A549 (cell line): ENCODE measurements around the gene SLC26A1. TPM values are rescaled to one million over a fixed set of nuclear protein-coding genes. Genes with fewer than 3 reads are reported as not detected.

Source experiments
- ATAC-seq, 2 experiments: fragments of 200-7000 bp in 1 of 2; fragments of >200 bp in 1 of 2; cut with Nextera tagmentation in 1 of 2; cut with Tn5 transposase in 1 of 2; 3 replicates each; pipeline versions ENCODE4 v1.8.0 to v1.9.1; 2018 to 2020; ENCODE audit warnings: mild to moderate bottlenecking in 1 of 2, moderate library complexity in 1 of 2
- CTCF ChIA-PET: fragments of 300-600 bp; sonication (Branson Sonifier 250); formaldehyde crosslinking; extraction: SDS; loops from one replicate; lab custom pipeline; 2021; ENCODE audit warnings: antibody characterized with exemption, inconsistent platforms; lab: Yijun Ruan, JAX
- POLR2A ChIA-PET: fragments of 350-600 bp; formaldehyde crosslinking; extraction: SDS; loops from one replicate; lab custom pipeline; 2021; ENCODE audit warnings: antibody characterized with exemption, inconsistent platforms; lab: Yijun Ruan, JAX
- DNase-seq, 2 experiments: peaks; one replicate each; pipeline versions ENCODE4 v3.0.0 to v3.0.0-alpha.2; 2011 to 2016; ENCODE audit warnings: low read depth in 1 of 2, low spot score in 1 of 2
- FAIRE-seq: peaks from 2 replicates; lab custom pipeline; 2011; peaks lifted over from hg19 to GRCh38; lab: Jason Lieb, UNC
- H3K27ac ChIP-seq, 2 experiments: fragments of >200 bp; sonication (Bioruptor Twin); formaldehyde crosslinking; 3 replicates each; pipeline ENCODE4 v1.5.1; 2016 to 2017
- H3K4me1 ChIP-seq: fragments of >200 bp; sonication (Bioruptor Twin); formaldehyde crosslinking; 3 replicates; pipeline ENCODE4 v1.6.1; 2016
- H3K4me2 ChIP-seq: fragments of >200 bp; sonication (Bioruptor Twin); formaldehyde crosslinking; 3 replicates; pipeline ENCODE4 v1.6.1; 2016
- H3K4me3 ChIP-seq: fragments of >200 bp; sonication (Bioruptor Twin); formaldehyde crosslinking; 3 replicates; pipeline ENCODE4 v1.5.1; 2016
- H3K9me3 ChIP-seq: fragments of >200 bp; sonication (Bioruptor Twin); formaldehyde crosslinking; 3 replicates; pipeline ENCODE4 v1.6.1; 2016
- EP300 ChIP-seq, 2 experiments: fragments of >200 bp; sonication (Bioruptor Twin); formaldehyde crosslinking; IDR thresholded peaks; 2 replicates in 1 of 2; 3 replicates in 1 of 2; pipeline ENCODE4 v1.6.1; 2016 to 2017
- HDAC2 ChIP-seq: fragments of 200-600 bp; sonication (generic); IDR thresholded peaks from 2 replicates; pipeline ENCODE4 v1.6.1; 2016
- HES2 ChIP-seq: fragments of >200 bp; sonication (Bioruptor Twin); formaldehyde crosslinking; IDR thresholded peaks from 2 replicates; pipeline ENCODE4 v1.6.1; 2016
- HEYL ChIP-seq: fragments of 250-450 bp; sonication (Bioruptor Pico); IDR thresholded peaks from 2 replicates; pipeline ENCODE4 v1.8.0; 2021; ENCODE audit warnings: mild to moderate bottlenecking, moderate library complexity
- KDM1A ChIP-seq: fragments of 200-600 bp; sonication (generic); IDR thresholded peaks from 2 replicates; pipeline ENCODE4 v1.6.1; 2016; ENCODE audit warnings: low read depth, mild to moderate bottlenecking
- MAFK ChIP-seq: fragments of 450-650 bp; IDR thresholded peaks from 2 replicates; pipeline ENCODE4 v1.6.1; 2014; ENCODE audit not compliant: partially characterized antibody
- MYC ChIP-seq: IDR thresholded peaks from 2 replicates; pipeline ENCODE4 v1.6.1; 2012; ENCODE audit warnings: mild to moderate bottlenecking, inconsistent platforms, low read length, improper control_type of control experiment, borderline replicate concordance
- NFE2L2 ChIP-seq: fragments of 150-350 bp; conservative IDR thresholded peaks from 2 replicates; pipeline ENCODE4 v1.6.1; 2014; ENCODE audit warnings: low read length
- NPAS2 ChIP-seq: fragments of 250-450 bp; sonication (Bioruptor Pico); IDR thresholded peaks from 2 replicates; pipeline ENCODE4 v1.8.0; 2022; ENCODE audit warnings: mild to moderate bottlenecking, moderate library complexity, borderline replicate concordance
- PBX3 ChIP-seq: IDR thresholded peaks from 2 replicates; pipeline ENCODE4 v1.6.1; 2012
- RAD21 ChIP-seq, 2 experiments: fragments of >200 bp in 1 of 2; sonication (Bioruptor Twin) in 1 of 2; formaldehyde crosslinking in 1 of 2; IDR thresholded peaks in 1 of 2; conservative IDR thresholded peaks in 1 of 2; 2 replicates in 1 of 2; 3 replicates in 1 of 2; pipeline ENCODE4 v1.6.1; 2012 to 2018; ENCODE audit warnings: inconsistent platforms in 1 of 2
- RARB ChIP-seq: fragments of 250-450 bp; sonication (Bioruptor Pico); IDR thresholded peaks from 2 replicates; pipeline ENCODE4 v1.8.0; 2021; ENCODE audit warnings: mild to moderate bottlenecking, moderate library complexity
- TFCP2L1 ChIP-seq: fragments of 250-450 bp; sonication (Bioruptor Pico); IDR thresholded peaks from 2 replicates; pipeline ENCODE4 v1.5.0; 2021; ENCODE audit warnings: mild to moderate bottlenecking
- ZNF302 ChIP-seq: fragments of 250-450 bp; sonication (Bioruptor Pico); IDR thresholded peaks from 2 replicates; pipeline ENCODE4 v1.9.0; 2021; ENCODE audit warnings: inconsistent platforms, mild to moderate bottlenecking, moderate library complexity
- WGBS: methylation state at CpG from one replicate; pipeline ENCODE4 v1.1.6; 2017; ENCODE audit errors: missing lambda C conversion rate; 5-methylcytosine and 5-hydroxymethylcytosine counted together
- polyA plus RNA-seq, 4 experiments: library from polyadenylated mRNA; depleted of rRNA in 3 of 4; stranded (reverse); fragments of >200 nt; fragmentation: RNase III in 1 of 4; extraction: RNeasy Plus Mini Kit Qiagen cat#74134 plus additional on column Dnase treatment in 1 of 4; gene quantifications; 2 replicates in 3 of 4; 3 replicates in 1 of 4; pipeline ENCODE4 v1.2.3, GENCODE V29; 2011 to 2017
- TF ChIP-seq, protein P1 (sequence below): fragments of >200 bp; sonication (Bioruptor Twin); formaldehyde crosslinking; IDR thresholded peaks from 3 replicates; pipeline ENCODE4 v1.6.1; 2016
- TF ChIP-seq, protein P2 (sequence below): fragments of 450-650 bp; IDR thresholded peaks from 2 replicates; pipeline ENCODE4 v1.6.1; 2014; ENCODE audit warnings: antibody characterized with exemption
- TF ChIP-seq, protein P3 (sequence below): fragments of >200 bp; sonication (Bioruptor Twin); formaldehyde crosslinking; IDR thresholded peaks from 3 replicates; pipeline ENCODE4 v1.5.1; 2016
- TF ChIP-seq, protein P4 (sequence below): fragments of 150-350 bp; IDR thresholded peaks from 2 replicates; pipeline ENCODE4 v1.6.1; 2014; ENCODE audit warnings: low read depth, mild to moderate bottlenecking, low read length

The SLC26A1 gene
- polyA plus RNA-seq, 2 of the 4 experiments (the other 2 are of a cell fraction) = 0.23 to 0.61 TPM

- TF ChIP-seq EP300 (IDR thresholded peaks at IDR 0.05) (no peak), RARB (CRISPR knock-in tag) (no peak), KDM1A (no peak), MAFK (no peak), HEYL (CRISPR knock-in tag) (no peak)
- TF ChIP-seq, protein P1, sequence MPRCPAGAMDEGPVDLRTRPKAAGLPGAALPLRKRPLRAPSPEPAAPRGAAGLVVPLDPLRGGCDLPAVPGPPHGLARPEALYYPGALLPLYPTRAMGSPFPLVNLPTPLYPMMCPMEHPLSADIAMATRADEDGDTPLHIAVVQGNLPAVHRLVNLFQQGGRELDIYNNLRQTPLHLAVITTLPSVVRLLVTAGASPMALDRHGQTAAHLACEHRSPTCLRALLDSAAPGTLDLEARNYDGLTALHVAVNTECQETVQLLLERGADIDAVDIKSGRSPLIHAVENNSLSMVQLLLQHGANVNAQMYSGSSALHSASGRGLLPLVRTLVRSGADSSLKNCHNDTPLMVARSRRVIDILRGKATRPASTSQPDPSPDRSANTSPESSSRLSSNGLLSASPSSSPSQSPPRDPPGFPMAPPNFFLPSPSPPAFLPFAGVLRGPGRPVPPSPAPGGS = no peak
Measured at GRCh38 chr4:956531-957230, 36.5 kb downstream of the SLC26A1 start (continued).

DNA sequence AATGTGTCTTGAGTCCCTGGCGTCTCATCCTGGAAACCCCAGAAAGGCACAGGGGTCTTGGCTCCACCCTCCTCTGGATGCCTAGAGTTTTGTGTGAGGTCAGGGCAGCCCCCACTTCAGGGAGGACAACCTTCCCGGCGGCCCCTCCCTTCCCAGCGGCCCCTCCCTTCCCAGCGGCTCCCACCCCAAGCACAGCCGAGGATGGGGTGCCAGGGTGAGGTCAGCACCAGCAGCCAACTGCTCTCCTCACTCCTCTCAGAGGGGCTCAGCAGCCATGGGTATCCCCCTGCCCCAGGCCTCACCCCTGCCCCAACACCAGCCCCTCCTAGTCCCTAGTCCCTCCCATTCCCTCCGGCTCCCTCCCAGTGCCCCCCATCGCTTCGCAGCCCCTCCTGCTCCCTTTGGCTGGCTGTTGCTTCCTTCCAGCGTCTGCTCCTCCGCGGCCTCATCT is 37.2 kb downstream of the SLC26A1 start:
- TF ChIP-seq PBX3 = no peak
- TF ChIP-seq ZNF302 (CRISPR knock-in tag) = no peak
- TF ChIP-seq, protein P2, sequence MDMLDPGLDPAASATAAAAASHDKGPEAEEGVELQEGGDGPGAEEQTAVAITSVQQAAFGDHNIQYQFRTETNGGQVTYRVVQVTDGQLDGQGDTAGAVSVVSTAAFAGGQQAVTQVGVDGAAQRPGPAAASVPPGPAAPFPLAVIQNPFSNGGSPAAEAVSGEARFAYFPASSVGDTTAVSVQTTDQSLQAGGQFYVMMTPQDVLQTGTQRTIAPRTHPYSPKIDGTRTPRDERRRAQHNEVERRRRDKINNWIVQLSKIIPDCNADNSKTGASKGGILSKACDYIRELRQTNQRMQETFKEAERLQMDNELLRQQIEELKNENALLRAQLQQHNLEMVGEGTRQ = no peak
- TF ChIP-seq, protein P3, sequence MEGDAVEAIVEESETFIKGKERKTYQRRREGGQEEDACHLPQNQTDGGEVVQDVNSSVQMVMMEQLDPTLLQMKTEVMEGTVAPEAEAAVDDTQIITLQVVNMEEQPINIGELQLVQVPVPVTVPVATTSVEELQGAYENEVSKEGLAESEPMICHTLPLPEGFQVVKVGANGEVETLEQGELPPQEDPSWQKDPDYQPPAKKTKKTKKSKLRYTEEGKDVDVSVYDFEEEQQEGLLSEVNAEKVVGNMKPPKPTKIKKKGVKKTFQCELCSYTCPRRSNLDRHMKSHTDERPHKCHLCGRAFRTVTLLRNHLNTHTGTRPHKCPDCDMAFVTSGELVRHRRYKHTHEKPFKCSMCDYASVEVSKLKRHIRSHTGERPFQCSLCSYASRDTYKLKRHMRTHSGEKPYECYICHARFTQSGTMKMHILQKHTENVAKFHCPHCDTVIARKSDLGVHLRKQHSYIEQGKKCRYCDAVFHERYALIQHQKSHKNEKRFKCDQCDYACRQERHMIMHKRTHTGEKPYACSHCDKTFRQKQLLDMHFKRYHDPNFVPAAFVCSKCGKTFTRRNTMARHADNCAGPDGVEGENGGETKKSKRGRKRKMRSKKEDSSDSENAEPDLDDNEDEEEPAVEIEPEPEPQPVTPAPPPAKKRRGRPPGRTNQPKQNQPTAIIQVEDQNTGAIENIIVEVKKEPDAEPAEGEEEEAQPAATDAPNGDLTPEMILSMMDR = no peak
- TF ChIP-seq RAD21 (conservative IDR thresholded peaks at IDR 0.05 in 1 of 2, IDR thresholded peaks at IDR 0.05 in 1 of 2) = no peak
- no peak for TF ChIP-seq TFCP2L1
- no peak for TF ChIP-seq MYC
- no peak for TF ChIP-seq HES2
- no peak for TF ChIP-seq HEYL (CRISPR knock-in tag)
- TF ChIP-seq, protein P4, sequence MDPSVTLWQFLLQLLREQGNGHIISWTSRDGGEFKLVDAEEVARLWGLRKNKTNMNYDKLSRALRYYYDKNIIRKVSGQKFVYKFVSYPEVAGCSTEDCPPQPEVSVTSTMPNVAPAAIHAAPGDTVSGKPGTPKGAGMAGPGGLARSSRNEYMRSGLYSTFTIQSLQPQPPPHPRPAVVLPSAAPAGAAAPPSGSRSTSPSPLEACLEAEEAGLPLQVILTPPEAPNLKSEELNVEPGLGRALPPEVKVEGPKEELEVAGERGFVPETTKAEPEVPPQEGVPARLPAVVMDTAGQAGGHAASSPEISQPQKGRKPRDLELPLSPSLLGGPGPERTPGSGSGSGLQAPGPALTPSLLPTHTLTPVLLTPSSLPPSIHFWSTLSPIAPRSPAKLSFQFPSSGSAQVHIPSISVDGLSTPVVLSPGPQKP = no peak
- no peak for TF ChIP-seq HDAC2
- TF ChIP-seq NPAS2 (CRISPR knock-in tag) = no peak
- no peak for TF ChIP-seq NFE2L2
- no peak for TF ChIP-seq KDM1A
- TF ChIP-seq, all 56 proteins: peak for 0
- ATAC-seq = no peak
- Histone ChIP-seq H3K4me1 (no peaks in the 10 kb centered on the region), H3K9me3 (no peaks in the 10 kb centered on the region), H3K4me3 (no peak overlapping the region), H3K4me2 (no peak overlapping the region), H3K27ac (no peak overlapping the region)
- 92% methylated on average over 6 of the region's 12 CpGs for WGBS
- FAIRE-seq = no peak
- ChIA-PET CTCF (no interaction called here), POLR2A (no interaction called here)
- no peak for DNase-seq
